IPS DF 4.7 (cell line): ENCODE data around the gene TUNAR.
"Not testable (repeated sequence)": the region's sequence is repeated elsewhere in the genome, so short reads cannot be mapped to it uniquely, and the experiment has no call there.

ENCODE experiments used
- DNase-seq: peaks from one replicate; pipeline ENCODE4 v3.0.0-alpha.2; 2013; ENCODE audit warnings: low spot score; ENCODE audit errors: extremely low read depth

The TUNAR gene

GRCh38 chr14:95968048-95968447 lies 91.4 kb downstream of the TUNAR start:
- not testable (repeated sequence) for DNase-seq
